ENCODE results near the gene GRIK3. TPM values are rescaled to one million over a fixed set of nuclear protein-coding genes. Genes with fewer than 3 reads are reported as not detected.
"Not testable (repeated sequence)": the region's sequence is repeated elsewhere in the genome, so short reads cannot be mapped to it uniquely, and the experiment has no call there.

Gene GRIK3
- total and polyA plus RNA-seq, 12 donors = 0.09 to 3.1 (median 0.69) TPM

- DNase-seq = no peak
- H3K36me3 ChIP-seq (replicated peaks in 1 of 2) = no peaks in the 10 kb centered on the region
- TF ChIP-seq CTCF (IDR thresholded peaks at IDR 0.05) (no peak), POLR2A (IDR thresholded peaks at IDR 0.05) (no peak)
- no peak overlapping the region for H3K4me3 ChIP-seq
- H3K27ac ChIP-seq = no peak overlapping the region
- WGBS, 4 donors = 29 to 40% (median 38%) methylated on average over 5 to 7 of the region's 7 CpGs
- H3K9me3 ChIP-seq (replicated peaks in 1 of 3) = no peaks in the 10 kb centered on the region
- intact Hi-C loops (cut with DNase I) = no loop called here
- H3K4me1 ChIP-seq (replicated peaks in 1 of 2) = no peaks in the 10 kb centered on the region
- H3K27me3 ChIP-seq = peaks cover 16% of the 10 kb centered on the region
Observed at GRCh38 chr1:36771240-36771639, 263.1 kb downstream of the GRIK3 start.

- Histone ChIP-seq H3K9me3 (replicated peaks in 1 of 3) (no peaks in the 10 kb centered on the region), H3K4me1 (replicated peaks in 1 of 2) (no peaks in the 10 kb centered on the region), H3K36me3 (replicated peaks in 1 of 2) (no peaks in the 10 kb centered on the region), H3K27ac (no peak overlapping the region), H3K27me3 (peaks cover 16% of the 10 kb centered on the region), H3K4me3 (no peak overlapping the region)
- no peak for DNase-seq
- TF ChIP-seq CTCF (IDR thresholded peaks at IDR 0.05) (no peak), POLR2A (IDR thresholded peaks at IDR 0.05) (no peak)
- WGBS, 4 donors = 50 to 53% (median 51%) methylated on average over 10 of the region's 10 CpGs
- intact Hi-C loops (cut with DNase I) = no loop called here
Observed at GRCh38 chr1:36769886-36770830, 264.2 kb downstream of the GRIK3 start.

- no peaks in the 10 kb centered on the region for H3K4me1 ChIP-seq (replicated peaks in 1 of 2)
- 69 to 82% (median 76%) methylated on average over 11 to 14 of the region's 14 CpGs for WGBS, 4 donors
- DNase-seq = no peak
- no peak for TF ChIP-seq POLR2A (IDR thresholded peaks at IDR 0.05)
- TF ChIP-seq CTCF (IDR thresholded peaks at IDR 0.05) = no peak
- intact Hi-C loops (cut with DNase I) = no loop called here
- H3K9me3 ChIP-seq (replicated peaks in 1 of 3) = no peaks in the 10 kb centered on the region
- H3K27ac ChIP-seq = no peak overlapping the region
- peaks cover 13% of the 10 kb centered on the region for H3K27me3 ChIP-seq
- H3K4me3 ChIP-seq = no peak overlapping the region
- H3K36me3 ChIP-seq (replicated peaks in 1 of 2) = no peaks in the 10 kb centered on the region
Observed at GRCh38 chr1:36768486-36769178, 265.7 kb downstream of the GRIK3 start.

- peaks cover 12% of the 10 kb centered on the region for H3K27me3 ChIP-seq
- WGBS, 4 donors = 62 to 73% (median 70%) methylated on average over 1 to 2 of the region's 4 CpGs
- not testable (repeated sequence) for DNase-seq
Observed at GRCh38 chr1:36767429-36767828, 266.9 kb downstream of the GRIK3 start.

More at GRCh38 chr1:36767429-36767828, 266.9 kb downstream of the GRIK3 start:
- intact Hi-C loops (cut with DNase I); H3K4me3 ChIP-seq; H3K36me3 ChIP-seq (replicated peaks in 1 of 2); H3K9me3 ChIP-seq (replicated peaks in 1 of 3); H3K4me1 ChIP-seq (replicated peaks in 1 of 2); H3K27ac ChIP-seq: not testable (repeated sequence)
